Caco-2 (cell line): ENCODE data around the gene PLXNA2. TPM values are rescaled to one million over a fixed set of nuclear protein-coding genes. Genes with fewer than 3 reads are reported as not detected.

ENCODE experiments used
- BruUV-seq: library from RNA; stranded (reverse); fragments of 400-500 nt; replicated peaks from 2 replicates; lab custom pipeline; 2021; lab: Mats Ljungman, UMichigan
- CTCF ChIA-PET: fragments of 300-600 bp; sonication (Branson Sonifier 250); formaldehyde crosslinking; loops from one replicate; lab custom pipeline; 2022; ENCODE audit warnings: antibody characterized with exemption; lab: Charles Lee
- POLR2A ChIA-PET: fragments of 300-600 bp; sonication (Branson Sonifier 250); formaldehyde crosslinking; loops from one replicate; lab custom pipeline; 2022; ENCODE audit warnings: antibody characterized with exemption; lab: Charles Lee
- DNase-seq, 2 experiments: peaks; one replicate each; pipeline versions ENCODE4 v3.0.0 to v3.0.0-alpha.2; 2020 to 2022
- H3K27me3 ChIP-seq: replicated peaks from 2 replicates; pipeline ENCODE4 v1.6.0; 2011; ENCODE audit warnings: low read length; ENCODE audit not compliant: control insufficient read depth, insufficient read depth
- H3K36me3 ChIP-seq: 2 replicates; pipeline ENCODE4 v1.5.1; 2011; ENCODE audit warnings: low read length; ENCODE audit not compliant: control insufficient read depth, insufficient read depth
- H3K4me1 ChIP-seq: fragments of 250-450 bp; sonication (Bioruptor Pico); 2 replicates; pipeline ENCODE4 v1.5.1; 2020; ENCODE audit warnings: mild to moderate bottlenecking
- H3K4me3 ChIP-seq: 2 replicates; pipeline ENCODE4 v1.5.1; 2011; ENCODE audit warnings: low read depth, mild to moderate bottlenecking, control low read depth, low read length
- H3K9me3 ChIP-seq: fragments of 250-450 bp; sonication (Bioruptor Pico); 2 replicates; pipeline ENCODE4 v1.5.1; 2020; ENCODE audit warnings: mild to moderate bottlenecking, moderate library complexity
- H3K27ac Mint-ChIP-seq: one replicate; pipeline ENCODE4 v1.8.0; 2022; ENCODE audit warnings: mixed read lengths; ENCODE audit not compliant: unreplicated experiment
- H3K27me3 Mint-ChIP-seq: one replicate; pipeline ENCODE4 v1.8.0; 2022; ENCODE audit warnings: mixed read lengths; ENCODE audit not compliant: insufficient read depth, unreplicated experiment
- H3K36me3 Mint-ChIP-seq: one replicate; pipeline ENCODE4 v1.8.0; 2022; ENCODE audit warnings: mild to moderate bottlenecking, mixed read lengths; ENCODE audit not compliant: insufficient read depth, unreplicated experiment
- H3K4me1 Mint-ChIP-seq: one replicate; pipeline ENCODE4 v1.8.0; 2022; ENCODE audit warnings: low read depth, mixed read lengths; ENCODE audit not compliant: unreplicated experiment
- H3K4me3 Mint-ChIP-seq: one replicate; pipeline ENCODE4 v1.8.0; 2022; ENCODE audit warnings: mild to moderate bottlenecking, moderate library complexity, mixed read lengths; ENCODE audit not compliant: unreplicated experiment
- H3K9me3 Mint-ChIP-seq: one replicate; pipeline ENCODE4 v1.8.0; 2022; ENCODE audit warnings: mixed read lengths; ENCODE audit not compliant: unreplicated experiment
- intact Hi-C: fragments of 100-400 bp; cut with micrococcal nuclease; formaldehyde crosslinking; loops from one replicate; pipeline ENCODE4 v1.10.0; 2022; ENCODE audit not compliant: unreplicated experiment
- total RNA-seq: library from RNA; stranded (reverse); gene quantifications from 2 replicates; pipeline ENCODE4 v1.2.3, GENCODE V29; 2022
- TF ChIP-seq, protein P1 (sequence below), 2 experiments: fragments of 200-600 bp in 1 of 2; IDR thresholded peaks; 1 replicate in 1 of 2; 2 replicates in 1 of 2; pipeline versions ENCODE4 v1.5.1 to v1.8.0; 2011 to 2022; ENCODE audit warnings: antibody characterized with exemption in 1 of 2, control low read depth in 1 of 2, inconsistent platforms in 1 of 2, low read depth in 1 of 2, low read length in 1 of 2, mild to moderate bottlenecking in 1 of 2, moderate library complexity in 1 of 2; ENCODE audit not compliant: insufficient read depth in 1 of 2, severe bottlenecking in 1 of 2, unreplicated experiment in 1 of 2

The PLXNA2 gene
- total RNA-seq, 1 experiment from 2014 or later = 3.2 TPM

DNA sequence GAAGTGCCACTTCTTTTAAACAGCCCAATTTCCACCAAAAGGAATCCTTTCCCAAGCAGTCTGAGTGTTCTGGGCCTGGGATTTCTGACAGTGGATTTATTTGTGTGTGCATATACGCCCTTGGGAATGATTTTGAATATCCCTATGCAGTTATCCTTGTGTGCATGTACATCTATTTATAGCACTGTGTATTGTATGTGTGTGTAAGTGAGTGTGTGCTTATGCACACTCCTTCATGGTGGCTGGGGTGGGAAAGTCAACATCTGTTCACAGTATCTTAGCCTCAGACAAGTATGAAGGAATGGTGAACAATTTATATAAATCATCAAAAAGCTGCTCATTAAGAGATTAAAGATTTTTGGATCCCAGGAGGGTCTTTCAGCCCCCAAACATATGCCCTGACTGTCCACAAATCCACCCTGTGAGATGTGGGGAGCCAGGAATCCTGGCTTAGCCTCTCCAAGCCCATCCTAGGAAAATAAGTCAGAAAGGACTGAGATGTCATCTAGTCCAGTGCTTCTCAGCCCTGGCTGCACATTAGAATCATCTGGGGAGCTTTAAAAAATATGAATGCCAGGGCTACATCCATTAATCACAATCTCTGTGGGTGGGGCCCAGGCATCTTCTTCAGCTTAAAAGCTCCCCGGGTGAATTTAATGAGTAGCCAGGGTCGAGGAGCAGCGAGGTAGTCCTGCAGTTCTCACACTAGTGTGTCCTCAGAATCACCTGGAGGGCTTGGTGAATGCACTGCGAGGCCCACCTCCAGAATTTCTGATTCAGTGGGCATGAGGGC, 101.4 kb downstream of the PLXNA2 start:
- ChIA-PET POLR2A (no interaction called here), CTCF (no interaction called here)
- Mint-ChIP-seq H3K4me3 (no peak overlapping the region), H3K27me3 (no peaks in the 10 kb centered on the region), H3K9me3 (no peaks in the 10 kb centered on the region), H3K27ac (no peak overlapping the region), H3K36me3 (no peaks in the 10 kb centered on the region), H3K4me1 (no peaks in the 10 kb centered on the region)
- H3K4me3 ChIP-seq = no peak overlapping the region
- no peaks in the 10 kb centered on the region for H3K27me3 ChIP-seq
- no peaks in the 10 kb centered on the region for H3K9me3 ChIP-seq
- intact Hi-C loops = no loop called here
- H3K36me3 ChIP-seq = no peaks in the 10 kb centered on the region
- BruUV-seq = no TSS peak
- TF ChIP-seq, protein P1, sequence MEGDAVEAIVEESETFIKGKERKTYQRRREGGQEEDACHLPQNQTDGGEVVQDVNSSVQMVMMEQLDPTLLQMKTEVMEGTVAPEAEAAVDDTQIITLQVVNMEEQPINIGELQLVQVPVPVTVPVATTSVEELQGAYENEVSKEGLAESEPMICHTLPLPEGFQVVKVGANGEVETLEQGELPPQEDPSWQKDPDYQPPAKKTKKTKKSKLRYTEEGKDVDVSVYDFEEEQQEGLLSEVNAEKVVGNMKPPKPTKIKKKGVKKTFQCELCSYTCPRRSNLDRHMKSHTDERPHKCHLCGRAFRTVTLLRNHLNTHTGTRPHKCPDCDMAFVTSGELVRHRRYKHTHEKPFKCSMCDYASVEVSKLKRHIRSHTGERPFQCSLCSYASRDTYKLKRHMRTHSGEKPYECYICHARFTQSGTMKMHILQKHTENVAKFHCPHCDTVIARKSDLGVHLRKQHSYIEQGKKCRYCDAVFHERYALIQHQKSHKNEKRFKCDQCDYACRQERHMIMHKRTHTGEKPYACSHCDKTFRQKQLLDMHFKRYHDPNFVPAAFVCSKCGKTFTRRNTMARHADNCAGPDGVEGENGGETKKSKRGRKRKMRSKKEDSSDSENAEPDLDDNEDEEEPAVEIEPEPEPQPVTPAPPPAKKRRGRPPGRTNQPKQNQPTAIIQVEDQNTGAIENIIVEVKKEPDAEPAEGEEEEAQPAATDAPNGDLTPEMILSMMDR (IDR thresholded peaks at IDR 0.05; ENCODE audit: insufficient read depth in 1 of 2, low read depth in 1 of 2, low read length in 1 of 2, severe bottlenecking in 1 of 2, unreplicated experiment in 1 of 2) = no peak
- no peaks in the 10 kb centered on the region for H3K4me1 ChIP-seq
- no peak for DNase-seq

DNA sequence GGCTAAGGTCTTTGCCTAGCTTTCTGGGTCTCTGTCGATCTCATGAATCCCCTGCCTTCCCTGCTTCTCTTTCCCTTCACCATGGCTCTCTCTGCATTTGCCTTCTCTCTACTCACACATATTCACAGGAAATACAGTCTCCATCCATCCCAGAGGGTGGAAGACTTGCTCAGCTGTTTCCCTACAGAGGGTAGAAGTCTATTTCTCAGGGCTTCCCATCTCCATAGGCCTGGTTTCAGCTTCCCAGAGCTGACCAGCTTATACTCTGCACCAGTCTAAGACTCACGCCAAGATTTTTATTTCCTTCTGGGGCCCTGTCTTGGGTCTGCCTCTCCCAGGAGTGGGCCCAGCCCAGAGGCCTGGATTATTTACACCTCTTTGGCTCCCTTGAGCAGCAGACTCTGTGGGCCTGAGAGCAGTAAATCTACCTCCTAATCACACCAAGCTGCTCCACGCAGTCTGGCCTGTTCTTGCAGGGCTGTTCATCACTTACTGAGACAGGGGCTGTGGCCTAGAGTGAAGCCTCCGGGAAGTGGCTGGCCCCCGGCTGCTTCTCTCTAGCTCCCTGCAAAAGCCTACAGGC, 102.5 kb downstream of the PLXNA2 start:
- H3K27me3 ChIP-seq = no peaks in the 10 kb centered on the region
- H3K4me3 Mint-ChIP-seq = no peak overlapping the region
- intact Hi-C loops = no loop called here
- TF ChIP-seq, protein P1 (IDR thresholded peaks at IDR 0.05; ENCODE audit: insufficient read depth in 1 of 2, low read depth in 1 of 2, low read length in 1 of 2, severe bottlenecking in 1 of 2, unreplicated experiment in 1 of 2) = no peak
- no peaks in the 10 kb centered on the region for H3K9me3 ChIP-seq
- no TSS peak for BruUV-seq
- H3K27me3 Mint-ChIP-seq = no peaks in the 10 kb centered on the region
- no peaks in the 10 kb centered on the region for H3K4me1 Mint-ChIP-seq
- no peak overlapping the region for H3K27ac Mint-ChIP-seq
- ChIA-PET CTCF (no interaction called here), POLR2A (no interaction called here)
- DNase-seq = no peak
- H3K36me3 ChIP-seq = no peaks in the 10 kb centered on the region
- H3K36me3 Mint-ChIP-seq = no peaks in the 10 kb centered on the region
- H3K9me3 Mint-ChIP-seq = no peaks in the 10 kb centered on the region
- no peak overlapping the region for H3K4me3 ChIP-seq
- H3K4me1 ChIP-seq = no peaks in the 10 kb centered on the region

DNA sequence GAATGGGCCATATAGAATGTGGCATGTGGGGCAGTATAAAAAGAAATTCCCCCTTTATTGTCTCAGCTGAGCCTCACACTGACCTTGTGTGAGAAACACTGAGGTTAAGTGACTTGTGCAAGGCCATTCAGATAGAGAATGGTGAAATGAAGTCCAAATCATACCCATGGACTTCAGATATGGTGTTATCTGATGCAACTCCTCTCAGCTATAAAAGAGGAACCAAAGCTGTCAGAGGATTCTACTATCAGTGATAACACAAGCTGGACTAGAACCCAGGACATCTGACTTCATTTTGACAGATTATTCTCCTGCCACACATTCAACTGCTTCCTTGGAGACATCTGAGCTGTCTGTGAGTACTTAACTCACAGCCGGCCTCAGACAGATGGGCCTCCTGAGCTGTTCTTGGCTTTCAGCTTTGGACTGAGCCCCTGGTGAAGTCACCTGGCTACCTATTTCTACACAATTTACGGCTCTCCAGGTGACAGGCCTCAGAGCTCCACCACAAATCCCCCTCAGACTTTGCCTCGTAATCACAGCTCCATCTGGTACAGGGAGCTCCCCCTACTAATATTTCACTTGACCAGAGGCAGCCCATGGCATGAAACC, 104.6 kb downstream of the PLXNA2 start:
- no peaks in the 10 kb centered on the region for H3K36me3 ChIP-seq
- intact Hi-C loops = no loop called here
- Mint-ChIP-seq H3K4me1 (peaks cover 3% of the 10 kb centered on the region), H3K36me3 (no peaks in the 10 kb centered on the region), H3K27ac (no peak overlapping the region), H3K9me3 (no peaks in the 10 kb centered on the region), H3K4me3 (no peak overlapping the region), H3K27me3 (no peaks in the 10 kb centered on the region)
- H3K27me3 ChIP-seq = no peaks in the 10 kb centered on the region
- no peak overlapping the region for H3K4me3 ChIP-seq
- TF ChIP-seq, protein P1 (IDR thresholded peaks at IDR 0.05; ENCODE audit: insufficient read depth in 1 of 2, low read depth in 1 of 2, low read length in 1 of 2, severe bottlenecking in 1 of 2, unreplicated experiment in 1 of 2) = no peak
- H3K9me3 ChIP-seq = no peaks in the 10 kb centered on the region
- no peak for DNase-seq
- H3K4me1 ChIP-seq = peaks cover 6% of the 10 kb centered on the region; the same call in 1 of the 2 replicates
- no TSS peak for BruUV-seq
- POLR2A ChIA-PET = no interaction called here
- CTCF ChIA-PET = no interaction called here
